GM18508 (cell line): ENCODE measurements around the gene KIF5A.
A peak's percentile ranks its signal among the peaks of the same experiment; 100 is the strongest.

ENCODE experiments used
- ATAC-seq: cut with Tn5 transposase; IDR thresholded peaks from one replicate; pipeline ENCODE4 v1.9.1; 2021; ENCODE audit warnings: moderate number of reproducible peaks; ENCODE audit not compliant: insufficient read depth, unreplicated experiment

The KIF5A gene

GRCh38 chr12:57603815-57604453 lies 54.1 kb downstream of the KIF5A start:
- ATAC-seq = no peak

GRCh38 chr12:57604454-57604991 lies 54.7 kb downstream of the KIF5A start, which contains the start of gene DTX3:
TSS of gene DTX3 (plus strand) at chr12:57604824. CDS start at chr12:57606518, 1,694 bp downstream.
- no peak for ATAC-seq

GRCh38 chr12:57604992-57605810 lies 55.4 kb downstream of the KIF5A start:
- ATAC-seq = no peak

- no peak for ATAC-seq
These were observed 56.0 kb downstream of the KIF5A start for GRCh38 chr12:57605811-57606311.

- no peak for ATAC-seq
These were observed 56.6 kb downstream of the KIF5A start for GRCh38 chr12:57606399-57606798.

- ATAC-seq = no peak
These were observed 57.0 kb downstream of the KIF5A start for GRCh38 chr12:57606821-57607220.

- no peak for ATAC-seq
These were observed 58.3 kb downstream of the KIF5A start for GRCh38 chr12:57607958-57608663.

- no peak for ATAC-seq
These were observed 59.4 kb downstream of the KIF5A start for GRCh38 chr12:57609101-57609780.

- no peak for ATAC-seq
These were observed 60.1 kb downstream of the KIF5A start for GRCh38 chr12:57609781-57610553.

GRCh38 chr12:57610554-57611107 lies 60.8 kb downstream of the KIF5A start:
- ATAC-seq = no peak

- no peak for ATAC-seq
These were observed 61.4 kb downstream of the KIF5A start, which contains the start of gene ARHGEF25 for GRCh38 chr12:57611108-57611826. TSS of gene ARHGEF25 (plus strand) at chr12:57611435. CDS start at chr12:57611895, 460 bp downstream.

GRCh38 chr12:57611827-57612710 lies 62.2 kb downstream of the KIF5A start:
- ATAC-seq = no peak

- ATAC-seq = no peak
These were observed 63.0 kb downstream of the KIF5A start for GRCh38 chr12:57612711-57613426.

GRCh38 chr12:57613427-57614109 lies 63.7 kb downstream of the KIF5A start:
- no peak for ATAC-seq

- peak; percentile 43 for ATAC-seq
These were observed 64.5 kb downstream of the KIF5A start for GRCh38 chr12:57614178-57614947.
